ENCODE data around the gene FOXR1. TPM values are rescaled to one million over a fixed set of nuclear protein-coding genes. Genes with fewer than 3 reads are reported as not detected.
A peak's percentile ranks its signal among the peaks of the same experiment; 100 is the strongest.

The FOXR1 gene
- total and polyA plus RNA-seq, 2 experiments from 2014 or later = 0.42 TPM; not detected in 1

GRCh38 chr11:118938491-118939403 is 32.8 kb upstream of the FOXR1 start:
- peak in 1 of 2 donors; percentile 61 for DNase-seq (ENCODE audit: low read depth in 1 of 2, low spot score in 1 of 2)
- H3K4me3 ChIP-seq = no peak overlapping the region
- no peak for TF ChIP-seq CTCF (IDR thresholded peaks at IDR 0.05; ENCODE audit: low read depth, low read length)
- no peaks in the 10 kb centered on the region for H3K4me1 ChIP-seq (ENCODE audit: low read depth)
- H3K27ac ChIP-seq = no peak overlapping the region
- H3K9me3 ChIP-seq (ENCODE audit: low read depth) = no peaks in the 10 kb centered on the region
- no peaks in the 10 kb centered on the region for H3K36me3 ChIP-seq
- no peaks in the 10 kb centered on the region for H3K27me3 ChIP-seq

GRCh38 chr11:118939404-118939915 is 32.1 kb upstream of the FOXR1 start:
- TF ChIP-seq CTCF (IDR thresholded peaks at IDR 0.05; ENCODE audit: low read depth, low read length) = no peak
- Histone ChIP-seq H3K27ac (no peak overlapping the region), H3K27me3 (no peaks in the 10 kb centered on the region), H3K36me3 (no peaks in the 10 kb centered on the region), H3K4me3 (no peak overlapping the region), H3K9me3 (ENCODE audit: low read depth) (no peaks in the 10 kb centered on the region), H3K4me1 (ENCODE audit: low read depth) (no peaks in the 10 kb centered on the region)
- no peak for DNase-seq (ENCODE audit: low read depth in 1 of 2, low spot score in 1 of 2)

- no peaks in the 10 kb centered on the region for H3K27me3 ChIP-seq
- no peak overlapping the region for H3K4me3 ChIP-seq
- H3K27ac ChIP-seq = no peak overlapping the region
- DNase-seq (ENCODE audit: low read depth in 1 of 2, low spot score in 1 of 2) = peak in 1 of 2 donors; percentile 65
- no peaks in the 10 kb centered on the region for H3K4me1 ChIP-seq (ENCODE audit: low read depth)
- H3K36me3 ChIP-seq = no peaks in the 10 kb centered on the region
- no peak for TF ChIP-seq CTCF (IDR thresholded peaks at IDR 0.05; ENCODE audit: low read depth, low read length)
- H3K9me3 ChIP-seq (ENCODE audit: low read depth) = no peaks in the 10 kb centered on the region
Observed at GRCh38 chr11:118939953-118940598, 31.5 kb upstream of the FOXR1 start.

GRCh38 chr11:118947091-118947490 is 24.5 kb upstream of the FOXR1 start:
- no peak for DNase-seq (ENCODE audit: low read depth in 1 of 2, low spot score in 1 of 2)
- TF ChIP-seq CTCF (IDR thresholded peaks at IDR 0.05; ENCODE audit: low read depth, low read length) = no peak
- Histone ChIP-seq H3K4me1 (ENCODE audit: low read depth) (no peaks in the 10 kb centered on the region), H3K4me3 (no peak overlapping the region), H3K9me3 (ENCODE audit: low read depth) (no peaks in the 10 kb centered on the region), H3K36me3 (no peaks in the 10 kb centered on the region), H3K27me3 (peaks cover 2% of the 10 kb centered on the region), H3K27ac (no peak overlapping the region)

- TF ChIP-seq CTCF (IDR thresholded peaks at IDR 0.05; ENCODE audit: low read depth, low read length) = no peak
- H3K27ac ChIP-seq = no peak overlapping the region
- peaks cover 3% of the 10 kb centered on the region for H3K27me3 ChIP-seq
- no peak overlapping the region for H3K4me3 ChIP-seq
- no peaks in the 10 kb centered on the region for H3K9me3 ChIP-seq (ENCODE audit: low read depth)
- no peak for DNase-seq (ENCODE audit: low read depth in 1 of 2, low spot score in 1 of 2)
- H3K4me1 ChIP-seq (ENCODE audit: low read depth) = no peaks in the 10 kb centered on the region
- H3K36me3 ChIP-seq = no peaks in the 10 kb centered on the region
Observed at GRCh38 chr11:118948000-118948399, 23.6 kb upstream of the FOXR1 start.
